GM12878 (cell line): ENCODE data around the gene SPINDOC.

ENCODE experiments used
- CTCF ChIP-seq, 3 experiments: IDR thresholded peaks in 2 of 3; conservative IDR thresholded peaks in 1 of 3; 2 replicates each; pipeline ENCODE4 v1.5.1; 2011; ENCODE audit warnings: low read depth in 3 of 3, low read length in 3 of 3, mild to moderate bottlenecking in 3 of 3, control low read depth in 2 of 3, moderate library complexity in 2 of 3, inconsistent platforms in 1 of 3, mixed read lengths in 1 of 3; ENCODE audit not compliant: control insufficient read depth in 2 of 3, insufficient read depth in 1 of 3; ENCODE audit errors: extremely low read depth in 1 of 3
- GABPA ChIP-seq: IDR thresholded peaks from 2 replicates; pipeline ENCODE4 v1.6.1; 2014; ENCODE audit warnings: antibody characterized with exemption, low read depth, mild to moderate bottlenecking, inconsistent platforms
- MAX ChIP-seq: IDR thresholded peaks from 2 replicates; pipeline ENCODE4 v1.6.1; 2012; ENCODE audit warnings: low read depth, low read length, improper control_type of control experiment
- NFYB ChIP-seq: IDR thresholded peaks from 2 replicates; pipeline ENCODE4 v1.6.1; 2011; ENCODE audit warnings: low read depth, mild to moderate bottlenecking, low read length, improper control_type of control experiment, moderate library complexity; ENCODE audit not compliant: insufficient read depth
- SIN3A ChIP-seq: IDR thresholded peaks from 2 replicates; pipeline ENCODE4 v1.6.1; 2012; ENCODE audit warnings: low read depth, low read length, improper control_type of control experiment
- SMARCA5 ChIP-seq: fragments of 450-650 bp; IDR thresholded peaks from 2 replicates; pipeline ENCODE4 v1.6.1; 2017; ENCODE audit warnings: mild to moderate bottlenecking
- SPI1 ChIP-seq: IDR thresholded peaks from 2 replicates; pipeline ENCODE4 v1.6.1; 2011; ENCODE audit warnings: low read depth, mild to moderate bottlenecking, low read length, moderate library complexity, borderline replicate concordance; ENCODE audit not compliant: insufficient read depth
- USF2 ChIP-seq: IDR thresholded peaks from 2 replicates; pipeline ENCODE4 v1.6.1; 2011; ENCODE audit warnings: low read depth, low read length, improper control_type of control experiment, borderline replicate concordance

GRCh38 chr11:63844836-63845235 lies 31.6 kb downstream of the SPINDOC start:
- no peak for TF ChIP-seq CTCF (IDR thresholded peaks at IDR 0.05 in 2 of 3, conservative IDR thresholded peaks at IDR 0.05 in 1 of 3; ENCODE audit: control insufficient read depth in 2 of 3, extremely low read depth in 1 of 3, insufficient read depth in 1 of 3, low read depth in 3 of 3, low read length in 3 of 3)
- TF ChIP-seq GABPA, result no peak
- no peak for TF ChIP-seq SMARCA5
- TF ChIP-seq USF2, result no peak
- TF ChIP-seq SPI1, result no peak
- no peak for TF ChIP-seq NFYB
- TF ChIP-seq MAX, result no peak
- TF ChIP-seq SIN3A, result no peak
